ENCODE data around the gene ZFAND3.

DNA sequence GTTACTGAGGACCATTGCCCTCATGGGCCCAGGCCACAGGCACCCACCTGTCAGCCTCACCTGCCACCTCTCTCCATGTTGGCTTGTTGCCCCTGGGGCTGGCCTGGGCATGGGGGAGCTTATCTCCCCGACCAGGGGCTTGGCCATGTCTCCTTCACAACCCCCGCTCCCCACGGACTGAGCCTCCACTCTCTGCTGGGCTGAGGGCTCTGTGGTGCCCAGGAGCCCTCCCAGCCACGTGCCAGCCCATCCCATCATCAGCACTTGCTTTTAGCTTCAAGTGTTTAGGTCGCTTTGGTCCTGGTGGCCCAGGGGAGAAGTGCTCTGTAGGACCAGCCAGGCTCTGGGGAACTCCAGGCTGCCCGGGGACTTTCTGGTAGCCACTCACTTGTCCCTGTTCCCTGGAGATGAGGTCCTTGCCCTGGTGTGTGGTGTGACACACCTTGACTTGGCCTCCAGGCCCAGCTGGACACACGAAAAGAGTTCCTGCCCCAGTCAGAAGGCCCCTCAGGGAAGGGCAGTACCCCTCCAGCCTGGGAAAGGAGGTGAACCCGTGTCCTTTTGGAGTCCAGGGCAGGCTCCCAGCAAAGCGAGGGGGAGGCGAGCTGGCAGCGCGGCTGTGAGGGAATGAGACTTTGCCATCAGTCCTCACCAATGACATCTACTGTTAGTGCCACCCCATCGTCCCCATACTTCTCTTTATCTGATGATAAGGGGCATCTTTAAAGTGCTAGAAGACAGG is 352.6 kb downstream of the ZFAND3 start:
- TF ChIP-seq, protein P1, sequence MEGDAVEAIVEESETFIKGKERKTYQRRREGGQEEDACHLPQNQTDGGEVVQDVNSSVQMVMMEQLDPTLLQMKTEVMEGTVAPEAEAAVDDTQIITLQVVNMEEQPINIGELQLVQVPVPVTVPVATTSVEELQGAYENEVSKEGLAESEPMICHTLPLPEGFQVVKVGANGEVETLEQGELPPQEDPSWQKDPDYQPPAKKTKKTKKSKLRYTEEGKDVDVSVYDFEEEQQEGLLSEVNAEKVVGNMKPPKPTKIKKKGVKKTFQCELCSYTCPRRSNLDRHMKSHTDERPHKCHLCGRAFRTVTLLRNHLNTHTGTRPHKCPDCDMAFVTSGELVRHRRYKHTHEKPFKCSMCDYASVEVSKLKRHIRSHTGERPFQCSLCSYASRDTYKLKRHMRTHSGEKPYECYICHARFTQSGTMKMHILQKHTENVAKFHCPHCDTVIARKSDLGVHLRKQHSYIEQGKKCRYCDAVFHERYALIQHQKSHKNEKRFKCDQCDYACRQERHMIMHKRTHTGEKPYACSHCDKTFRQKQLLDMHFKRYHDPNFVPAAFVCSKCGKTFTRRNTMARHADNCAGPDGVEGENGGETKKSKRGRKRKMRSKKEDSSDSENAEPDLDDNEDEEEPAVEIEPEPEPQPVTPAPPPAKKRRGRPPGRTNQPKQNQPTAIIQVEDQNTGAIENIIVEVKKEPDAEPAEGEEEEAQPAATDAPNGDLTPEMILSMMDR (IDR thresholded peaks at IDR 0.05), result no peak
- no peak for TF ChIP-seq POLR2A (IDR thresholded peaks at IDR 0.05)
- no peak for TF ChIP-seq EP300 (IDR thresholded peaks at IDR 0.05)

All from upper lobe of left lung (tissue), 4 donors.